ENCODE results near the gene CRISP2. TPM values are rescaled to one million over a fixed set of nuclear protein-coding genes. Genes with fewer than 3 reads are reported as not detected.

CRISP2 gene
- not detected for total RNA-seq

- intact Hi-C loops (cut with DNase I; ENCODE audit: low total_unique reads): no loop called here
- H3K27ac ChIP-seq: no peak within 1 kb of the TSS
- no peak within 1 kb of the TSS for H3K4me3 ChIP-seq
- no peaks in the 10 kb centered on the region for H3K36me3 ChIP-seq
- no peak for TF ChIP-seq POLR2A (IDR thresholded peaks at IDR 0.05)
- no peak for TF ChIP-seq CTCF (IDR thresholded peaks at IDR 0.05)
- no peaks in the 10 kb centered on the region for H3K4me1 ChIP-seq
- DNase-seq: no peak
- H3K27me3 ChIP-seq: no peaks in the 10 kb centered on the region
- no peaks in the 10 kb centered on the region for H3K9me3 ChIP-seq
These were observed at the start of gene CRISP2 for GRCh38 chr6:49713346-49713745. TSS of gene CRISP2 (minus strand) at chr6:49713543. CDS start at chr6:49709196, 4,347 bp downstream.

GRCh38 chr6:49744259-49744658 lies 30.9 kb upstream of the CRISP2 start, which contains the start of gene CRISP3:
TSS of gene CRISP3 (minus strand) at chr6:49744388. CDS start at chr6:49744367, 21 bp downstream.
- TF ChIP-seq CTCF (IDR thresholded peaks at IDR 0.05) (no peak), POLR2A (IDR thresholded peaks at IDR 0.05) (no peak)
- Histone ChIP-seq H3K36me3 (no peaks in the 10 kb centered on the region), H3K4me1 (no peaks in the 10 kb centered on the region), H3K27me3 (no peaks in the 10 kb centered on the region), H3K4me3 (no peak within 1 kb of the TSS), H3K9me3 (no peaks in the 10 kb centered on the region), H3K27ac (no peak within 1 kb of the TSS)
- intact Hi-C loops (cut with DNase I; ENCODE audit: low total_unique reads): no loop called here
- no peak for DNase-seq

GRCh38 chr6:49743429-49743828 lies 30.1 kb upstream of the CRISP2 start:
- TF ChIP-seq POLR2A (IDR thresholded peaks at IDR 0.05) (no peak), CTCF (IDR thresholded peaks at IDR 0.05) (no peak)

GRCh38 chr6:49739423-49739822 lies 26.1 kb upstream of the CRISP2 start:
- intact Hi-C loops (cut with DNase I; ENCODE audit: low total_unique reads): no loop called here
- Histone ChIP-seq H3K9me3 (no peaks in the 10 kb centered on the region), H3K4me1 (no peaks in the 10 kb centered on the region), H3K27me3 (no peaks in the 10 kb centered on the region), H3K4me3 (no peak overlapping the region), H3K36me3 (no peaks in the 10 kb centered on the region), H3K27ac (no peak overlapping the region)
- DNase-seq: no peak
- no peak for TF ChIP-seq CTCF (IDR thresholded peaks at IDR 0.05)
- no peak for TF ChIP-seq POLR2A (IDR thresholded peaks at IDR 0.05)

More at GRCh38 chr6:49743429-49743828, 30.1 kb upstream of the CRISP2 start:
- DNase-seq: no peak
- H3K36me3 ChIP-seq: no peaks in the 10 kb centered on the region
- intact Hi-C loops (cut with DNase I; ENCODE audit: low total_unique reads): no loop called here
- no peaks in the 10 kb centered on the region for H3K27me3 ChIP-seq
- H3K9me3 ChIP-seq: no peaks in the 10 kb centered on the region
- H3K4me3 ChIP-seq: no peak overlapping the region
- no peaks in the 10 kb centered on the region for H3K4me1 ChIP-seq
- no peak overlapping the region for H3K27ac ChIP-seq

- DNase-seq: no peak
- Histone ChIP-seq H3K27ac (no peak overlapping the region), H3K9me3 (no peaks in the 10 kb centered on the region), H3K4me1 (no peaks in the 10 kb centered on the region), H3K4me3 (no peak overlapping the region), H3K36me3 (no peaks in the 10 kb centered on the region), H3K27me3 (no peaks in the 10 kb centered on the region)
- TF ChIP-seq POLR2A (IDR thresholded peaks at IDR 0.05) (no peak), CTCF (IDR thresholded peaks at IDR 0.05) (no peak)
- intact Hi-C loops (cut with DNase I; ENCODE audit: low total_unique reads): no loop called here
These were observed 22.7 kb upstream of the CRISP2 start for GRCh38 chr6:49736017-49736508.
